Muscle layer of colon (tissue), 2 donors: Measurements from ENCODE around the gene VKORC1L1.
"Not testable (repeated sequence)": the region's sequence is repeated elsewhere in the genome, so short reads cannot be mapped to it uniquely, and the experiment has no call there.

Experiments
- H3K27ac ChIP-seq: one replicate; pipeline ENCODE4 v1.7.0; 2013; ENCODE audit warnings: low read depth, mild to moderate bottlenecking, low read length, moderate library complexity
- H3K27me3 ChIP-seq, 2 donors: one replicate each; pipeline ENCODE4 v1.7.0; 2013; ENCODE audit warnings: low read length in 2 of 2, mild to moderate bottlenecking in 2 of 2; ENCODE audit not compliant: insufficient read depth in 2 of 2, control insufficient read depth in 1 of 2
- H3K36me3 ChIP-seq: one replicate; pipeline ENCODE4 v1.7.0; 2013; ENCODE audit warnings: mild to moderate bottlenecking, low read length; ENCODE audit not compliant: insufficient read depth
- H3K4me1 ChIP-seq: one replicate; pipeline ENCODE4 v1.7.0; 2013; ENCODE audit warnings: mild to moderate bottlenecking, low read length; ENCODE audit not compliant: insufficient read depth
- H3K4me3 ChIP-seq, 2 donors: one replicate each; pipeline ENCODE4 v1.7.0; 2013; ENCODE audit warnings: low read length in 2 of 2, low read depth in 1 of 2, mild to moderate bottlenecking in 1 of 2, moderate library complexity in 1 of 2
- H3K9ac ChIP-seq: one replicate; pipeline ENCODE4 v1.7.0; 2013; ENCODE audit warnings: low read length
- H3K9me3 ChIP-seq: one replicate; pipeline ENCODE4 v1.7.0; 2013; ENCODE audit warnings: mild to moderate bottlenecking, low read length
- donor health status: abdominal sarcoma.
- donor health status: Adenocarcinoma of cecum.

The VKORC1L1 gene

GRCh38 chr7:65923316-65923715 is 50.4 kb downstream of the VKORC1L1 start:
- no peak overlapping the region for H3K27ac ChIP-seq
- no peaks in the 10 kb centered on the region for H3K4me1 ChIP-seq
- no peaks in the 10 kb centered on the region for H3K36me3 ChIP-seq
- no peaks in the 10 kb centered on the region for H3K9me3 ChIP-seq
- no peak overlapping the region for H3K9ac ChIP-seq
- no peak overlapping the region for H3K4me3 ChIP-seq
- H3K27me3 ChIP-seq: no peaks in the 10 kb centered on the region

DNA sequence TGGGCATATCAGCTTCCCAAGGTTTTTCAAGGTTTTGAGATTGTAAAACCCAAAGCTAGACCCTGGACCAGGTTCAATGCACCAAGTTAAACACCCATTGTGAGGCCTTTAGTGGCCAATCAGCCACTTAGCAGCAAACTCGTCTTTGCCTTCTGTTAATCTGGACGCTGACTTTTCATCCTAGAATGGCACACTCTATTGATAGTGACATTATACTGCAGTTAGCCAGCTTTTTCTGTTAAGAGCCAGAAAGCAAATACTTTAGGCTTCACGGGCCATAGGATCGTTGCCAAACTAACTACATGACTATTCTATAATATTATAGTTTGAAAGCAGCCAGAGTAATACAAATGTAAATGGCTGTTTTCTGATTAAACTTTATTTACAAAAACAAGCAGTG is 51.3 kb downstream of the VKORC1L1 start:
- Histone ChIP-seq H3K27me3 (no peaks in the 10 kb centered on the region), H3K27ac (no peak overlapping the region), H3K36me3 (no peaks in the 10 kb centered on the region), H3K4me3 (no peak overlapping the region), H3K9me3 (no peaks in the 10 kb centered on the region), H3K9ac (no peak overlapping the region), H3K4me1 (no peaks in the 10 kb centered on the region)

GRCh38 chr7:65925040-65925439 is 52.2 kb downstream of the VKORC1L1 start:
- Histone ChIP-seq H3K9me3 (no peaks in the 10 kb centered on the region), H3K4me3 (no peak overlapping the region), H3K27ac (no peak overlapping the region), H3K9ac (no peak overlapping the region), H3K27me3 (no peaks in the 10 kb centered on the region), H3K4me1 (no peaks in the 10 kb centered on the region), H3K36me3 (no peaks in the 10 kb centered on the region)

GRCh38 chr7:65926588-65926987 is 53.7 kb downstream of the VKORC1L1 start:
- no peak overlapping the region for H3K9ac ChIP-seq
- no peak overlapping the region for H3K4me3 ChIP-seq
- H3K27me3 ChIP-seq: no peaks in the 10 kb centered on the region
- no peaks in the 10 kb centered on the region for H3K4me1 ChIP-seq
- no peaks in the 10 kb centered on the region for H3K9me3 ChIP-seq
- no peak overlapping the region for H3K27ac ChIP-seq
- no peaks in the 10 kb centered on the region for H3K36me3 ChIP-seq

DNA sequence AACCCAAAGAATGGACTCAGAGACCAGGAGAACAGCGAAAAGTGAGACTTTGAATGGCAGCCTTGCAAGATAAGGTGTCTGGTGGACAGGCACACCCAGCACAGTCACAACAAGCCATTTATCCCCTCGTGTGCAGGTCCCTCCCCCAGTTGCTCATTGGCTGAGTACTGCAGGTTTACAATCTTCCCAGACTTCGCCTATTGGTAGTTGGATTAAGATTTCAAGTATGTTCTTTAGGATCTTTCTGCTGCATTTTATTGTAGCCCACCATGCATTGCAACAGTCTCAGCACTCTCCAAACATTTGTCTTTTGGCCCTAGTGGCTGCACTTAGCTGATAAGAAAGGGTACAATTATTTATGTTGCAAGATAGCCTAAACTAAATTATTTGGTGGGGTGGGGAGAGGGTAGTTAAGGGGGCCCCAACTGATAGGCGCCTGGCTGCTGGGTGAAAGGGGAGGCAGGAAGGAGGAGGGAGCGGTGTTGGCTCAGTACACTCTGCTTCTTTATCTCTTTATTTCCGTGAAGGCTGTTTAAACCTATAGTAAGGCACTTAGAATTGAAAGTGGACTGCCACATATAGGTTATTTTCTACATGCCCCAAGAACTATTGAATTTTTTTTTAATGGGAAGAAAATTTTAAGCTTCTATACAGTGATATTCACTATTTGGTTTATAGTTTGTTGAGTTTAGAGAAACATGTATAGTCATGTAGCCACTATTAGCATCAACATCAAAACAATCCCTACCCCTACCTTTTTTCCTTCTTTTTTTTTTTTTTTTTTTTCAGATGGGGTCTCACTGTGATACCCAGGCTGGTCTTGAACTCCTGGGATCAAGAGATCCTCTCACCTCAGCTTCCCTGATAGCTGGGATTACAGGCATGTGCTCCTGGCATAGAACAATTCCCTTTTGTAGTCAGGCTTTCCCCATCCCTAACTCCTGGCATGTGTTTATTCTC is 54.9 kb downstream of the VKORC1L1 start:
- Histone ChIP-seq H3K4me3 (no peak overlapping the region), H3K36me3 (no peaks in the 10 kb centered on the region), H3K9ac (no peak overlapping the region), H3K9me3 (no peaks in the 10 kb centered on the region), H3K27ac (no peak overlapping the region), H3K27me3 (no peaks in the 10 kb centered on the region), H3K4me1 (no peaks in the 10 kb centered on the region)

DNA sequence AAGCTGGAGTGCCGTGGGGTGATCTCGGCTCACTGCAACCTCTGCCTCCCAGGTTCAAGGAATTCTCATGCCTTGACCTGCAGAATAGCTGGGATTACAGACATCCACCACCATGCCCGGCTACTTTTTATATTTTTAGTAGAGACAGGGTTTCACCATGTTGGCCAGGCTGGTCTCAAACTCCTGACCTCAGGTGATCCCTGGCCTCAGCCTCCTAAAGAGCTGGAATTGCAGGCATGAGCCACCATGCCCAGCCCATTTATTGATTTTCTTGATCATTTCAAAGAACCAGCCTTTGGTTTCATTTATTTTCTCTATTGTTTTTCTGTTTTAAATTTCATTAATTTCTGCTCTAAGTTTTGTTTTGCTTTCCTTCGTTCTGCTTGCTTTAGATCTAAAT is 58.8 kb downstream of the VKORC1L1 start:
- Histone ChIP-seq H3K9ac (no peak overlapping the region), H3K27ac (no peak overlapping the region), H3K9me3 (no peaks in the 10 kb centered on the region), H3K36me3 (no peaks in the 10 kb centered on the region), H3K27me3 (no peaks in the 10 kb centered on the region), H3K4me3 (no peak overlapping the region), H3K4me1 (no peaks in the 10 kb centered on the region)

DNA sequence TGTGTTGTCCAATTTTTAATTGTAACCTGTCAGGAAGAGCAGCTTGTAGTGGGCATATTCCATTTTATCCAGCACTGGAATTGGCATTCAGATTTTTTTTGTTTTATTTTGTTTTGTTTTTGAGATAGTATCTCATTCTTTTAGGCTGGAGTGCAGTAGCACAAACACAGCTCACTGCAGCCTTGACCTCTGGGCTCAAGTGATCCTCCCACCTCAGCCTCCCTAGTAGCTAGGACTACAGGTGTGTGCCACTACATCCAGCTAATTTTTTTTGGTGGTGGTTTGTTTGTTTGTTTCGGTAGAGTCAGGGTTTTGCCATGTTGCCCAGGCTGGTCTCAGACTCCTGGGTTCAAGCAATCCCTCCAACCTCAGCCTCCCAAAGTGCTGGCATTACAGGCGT is 64.4 kb downstream of the VKORC1L1 start:
- Histone ChIP-seq H3K9me3 (no peaks in the 10 kb centered on the region), H3K27me3 (no peaks in the 10 kb centered on the region), H3K27ac (no peak overlapping the region), H3K9ac (no peak overlapping the region), H3K4me3 (no peak overlapping the region), H3K4me1 (no peaks in the 10 kb centered on the region), H3K36me3 (no peaks in the 10 kb centered on the region)

- Histone ChIP-seq H3K9me3 (no peaks in the 10 kb centered on the region), H3K9ac (no peak overlapping the region), H3K27me3 (no peaks in the 10 kb centered on the region), H3K4me3 (no peak overlapping the region), H3K4me1 (no peaks in the 10 kb centered on the region), H3K27ac (no peak overlapping the region), H3K36me3 (no peaks in the 10 kb centered on the region)
These were observed 65.5 kb downstream of the VKORC1L1 start for GRCh38 chr7:65938336-65938895.

DNA sequence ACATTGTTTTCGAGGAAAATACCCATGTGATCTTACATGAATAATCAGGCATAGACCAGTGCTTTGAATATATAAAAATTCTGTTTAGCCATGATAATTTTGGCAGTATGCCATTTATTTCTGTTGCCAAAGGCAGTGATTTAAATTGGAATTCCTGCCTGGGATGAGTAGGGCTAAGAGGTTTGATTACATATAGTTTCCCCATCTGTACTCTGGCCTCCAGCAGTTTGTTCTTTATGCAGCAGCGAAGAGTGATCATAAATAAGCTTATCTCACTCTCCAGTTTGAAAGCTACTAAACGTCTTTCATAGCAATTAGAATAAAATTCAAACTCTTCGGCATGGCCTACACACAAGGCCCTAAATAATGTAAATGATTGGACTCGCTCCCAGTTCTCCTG is 72.9 kb downstream of the VKORC1L1 start:
- not testable (repeated sequence) for H3K27ac ChIP-seq, H3K9me3 ChIP-seq, H3K4me3 ChIP-seq, H3K36me3 ChIP-seq, H3K27me3 ChIP-seq, H3K4me1 ChIP-seq, H3K9ac ChIP-seq

- Histone ChIP-seq H3K4me3 (no peak overlapping the region), H3K9ac (no peak overlapping the region), H3K9me3 (no peaks in the 10 kb centered on the region), H3K4me1 (no peaks in the 10 kb centered on the region), H3K36me3 (no peaks in the 10 kb centered on the region), H3K27me3 (no peaks in the 10 kb centered on the region), H3K27ac (no peak overlapping the region)
These were observed 74.0 kb downstream of the VKORC1L1 start for GRCh38 chr7:65946904-65947303.

DNA sequence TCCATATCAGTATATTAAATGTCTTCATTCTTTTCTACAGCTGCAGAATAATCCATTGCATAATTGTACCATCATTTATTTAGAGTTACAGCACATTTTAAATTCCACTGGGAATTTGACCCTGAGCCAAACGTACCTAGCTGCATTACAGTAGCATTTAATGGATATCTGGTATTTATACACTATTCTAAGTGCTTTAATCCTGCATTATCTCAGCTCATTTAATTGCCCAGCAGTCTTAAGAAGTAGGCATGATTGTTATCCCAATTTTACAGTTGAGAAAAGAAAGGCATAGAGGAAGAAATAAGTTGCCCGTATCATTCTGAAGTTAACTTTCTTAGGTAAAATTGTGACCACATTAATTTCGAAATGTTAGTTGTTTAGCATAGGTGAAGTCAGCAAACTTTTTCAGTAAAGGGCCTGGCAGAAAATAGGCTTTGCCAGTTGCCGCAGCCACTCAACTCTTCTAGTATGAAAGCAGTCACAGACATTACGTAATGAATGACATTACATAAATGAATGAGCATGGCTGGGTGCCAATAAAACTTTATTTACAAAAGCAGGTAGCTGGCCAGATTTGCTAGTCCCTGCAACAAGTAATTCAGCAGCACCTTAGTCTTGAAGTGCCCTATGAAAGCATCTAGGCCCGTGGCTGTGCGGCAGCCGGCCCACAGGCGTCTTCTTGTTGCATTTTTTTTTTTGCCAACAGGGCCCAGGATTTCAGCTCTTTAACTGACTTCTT is 79.1 kb downstream of the VKORC1L1 start:
- H3K4me1 ChIP-seq: no peaks in the 10 kb centered on the region
- H3K27ac ChIP-seq: no peak overlapping the region
- H3K9ac ChIP-seq: no peak overlapping the region
- no peaks in the 10 kb centered on the region for H3K9me3 ChIP-seq
- peaks cover 13% of the 10 kb centered on the region for H3K36me3 ChIP-seq
- H3K27me3 ChIP-seq: no peaks in the 10 kb centered on the region
- H3K4me3 ChIP-seq: no peak overlapping the region
